ENCODE results near the gene LGR5. TPM values are rescaled to one million over a fixed set of nuclear protein-coding genes. Genes with fewer than 3 reads are reported as not detected.
"Not testable (repeated sequence)": the region's sequence is repeated elsewhere in the genome, so short reads cannot be mapped to it uniquely, and the experiment has no call there.

The LGR5 gene
- total RNA-seq, 1 donor from 2014 or later = 1.5 TPM

DNA sequence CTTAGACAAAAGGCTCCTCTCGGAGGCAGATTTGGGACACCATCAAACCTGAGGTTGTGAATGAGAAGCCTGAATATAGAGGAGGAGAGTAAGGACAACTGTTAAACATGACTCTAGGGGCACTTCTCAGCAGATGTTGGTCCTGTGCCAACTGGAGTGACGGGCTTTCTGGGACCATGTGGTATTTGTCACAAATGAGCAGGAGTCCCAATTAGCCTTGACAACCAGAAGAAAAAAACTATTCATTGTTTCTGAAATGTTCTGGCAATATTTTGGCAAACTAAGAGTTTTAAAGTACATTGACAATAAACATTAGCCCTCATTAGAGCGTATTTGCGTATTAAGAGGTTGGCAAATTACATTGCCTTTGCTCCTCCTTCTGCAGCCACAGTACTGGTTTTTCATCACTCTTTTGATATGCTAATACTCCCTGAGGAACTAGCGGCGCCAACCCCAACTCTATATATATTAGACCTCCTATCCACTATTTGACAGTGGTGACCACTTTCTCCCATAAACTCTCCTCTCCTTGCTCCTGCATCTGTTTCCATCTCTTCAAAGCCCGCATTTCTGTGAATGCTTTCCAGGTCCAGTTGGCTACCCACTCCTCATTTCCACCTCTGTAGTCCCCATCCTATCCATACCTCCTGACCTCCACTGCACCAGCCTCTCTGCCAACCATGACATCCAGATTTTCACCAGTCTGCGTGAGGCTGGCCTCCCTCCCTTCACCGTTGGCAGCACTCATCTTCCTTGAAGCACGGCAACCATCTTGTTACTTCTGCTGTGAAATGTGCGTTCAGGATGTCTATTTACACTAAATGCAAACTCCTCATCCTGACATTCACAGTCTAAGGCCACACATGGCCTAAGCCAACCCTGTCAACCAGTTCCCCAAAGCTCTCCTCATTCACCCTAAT is 123.3 kb downstream of the LGR5 start:
- Histone ChIP-seq H3K4me1 (no peaks in the 10 kb centered on the region), H3K36me3 (no peaks in the 10 kb centered on the region), H3K27ac (no peak overlapping the region), H3K27me3 (no peaks in the 10 kb centered on the region), H3K4me3 (no peak overlapping the region), H3K9me3 (no peaks in the 10 kb centered on the region)
- no peak for DNase-seq (ENCODE audit: low spot score in 2 of 2)
- intact Hi-C loops (cut with DNase I) = no loop called here
- TF ChIP-seq, protein P1, sequence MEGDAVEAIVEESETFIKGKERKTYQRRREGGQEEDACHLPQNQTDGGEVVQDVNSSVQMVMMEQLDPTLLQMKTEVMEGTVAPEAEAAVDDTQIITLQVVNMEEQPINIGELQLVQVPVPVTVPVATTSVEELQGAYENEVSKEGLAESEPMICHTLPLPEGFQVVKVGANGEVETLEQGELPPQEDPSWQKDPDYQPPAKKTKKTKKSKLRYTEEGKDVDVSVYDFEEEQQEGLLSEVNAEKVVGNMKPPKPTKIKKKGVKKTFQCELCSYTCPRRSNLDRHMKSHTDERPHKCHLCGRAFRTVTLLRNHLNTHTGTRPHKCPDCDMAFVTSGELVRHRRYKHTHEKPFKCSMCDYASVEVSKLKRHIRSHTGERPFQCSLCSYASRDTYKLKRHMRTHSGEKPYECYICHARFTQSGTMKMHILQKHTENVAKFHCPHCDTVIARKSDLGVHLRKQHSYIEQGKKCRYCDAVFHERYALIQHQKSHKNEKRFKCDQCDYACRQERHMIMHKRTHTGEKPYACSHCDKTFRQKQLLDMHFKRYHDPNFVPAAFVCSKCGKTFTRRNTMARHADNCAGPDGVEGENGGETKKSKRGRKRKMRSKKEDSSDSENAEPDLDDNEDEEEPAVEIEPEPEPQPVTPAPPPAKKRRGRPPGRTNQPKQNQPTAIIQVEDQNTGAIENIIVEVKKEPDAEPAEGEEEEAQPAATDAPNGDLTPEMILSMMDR (IDR thresholded peaks at IDR 0.05) = no peak

DNA sequence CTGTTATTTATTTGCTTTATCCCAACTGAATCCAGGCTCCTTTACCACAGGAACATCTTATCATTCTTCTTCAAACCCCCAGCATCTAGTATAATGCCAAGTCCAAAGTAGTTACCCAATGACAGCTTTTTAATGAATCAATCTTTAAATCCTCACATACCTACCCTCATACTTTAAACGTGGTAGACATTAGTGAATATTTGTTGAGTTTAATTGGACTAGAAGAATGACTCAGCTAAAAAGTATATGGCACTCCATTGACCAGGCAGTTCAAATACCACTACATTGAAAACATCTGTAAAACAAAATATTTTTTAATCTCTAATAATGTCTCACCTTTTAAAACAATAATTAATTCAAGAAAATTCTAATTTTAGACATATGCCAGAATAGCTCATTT is 125.9 kb downstream of the LGR5 start:
- Histone ChIP-seq H3K4me1 (no peaks in the 10 kb centered on the region), H3K27me3 (no peaks in the 10 kb centered on the region), H3K36me3 (no peaks in the 10 kb centered on the region), H3K4me3 (no peak overlapping the region), H3K9me3 (no peaks in the 10 kb centered on the region), H3K27ac (no peak overlapping the region)
- intact Hi-C loops (cut with DNase I) = no loop called here
- TF ChIP-seq, protein P1 (IDR thresholded peaks at IDR 0.05) = no peak
- no peak for DNase-seq (ENCODE audit: low spot score in 2 of 2)

DNA sequence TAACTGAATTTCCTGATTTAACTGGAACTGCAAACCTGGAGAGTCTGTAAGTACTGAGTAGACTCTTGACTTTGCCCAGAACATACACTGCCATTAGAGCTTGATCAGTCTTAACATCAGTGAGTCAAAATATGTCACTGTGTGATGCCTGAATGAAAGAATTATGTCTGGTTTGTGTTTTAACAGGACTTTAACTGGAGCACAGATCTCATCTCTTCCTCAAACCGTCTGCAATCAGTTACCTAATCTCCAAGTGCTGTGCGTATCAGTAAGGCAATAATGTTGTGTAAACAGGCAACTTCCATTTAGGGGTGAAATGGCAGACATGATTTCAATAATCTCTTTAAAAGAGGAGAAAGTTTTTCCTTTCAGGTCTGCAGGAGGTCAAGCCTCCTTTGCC is 127.1 kb downstream of the LGR5 start:
- no peak overlapping the region for H3K27ac ChIP-seq
- no peak overlapping the region for H3K4me3 ChIP-seq
- TF ChIP-seq, protein P1 (IDR thresholded peaks at IDR 0.05) = no peak
- no peaks in the 10 kb centered on the region for H3K36me3 ChIP-seq
- no peaks in the 10 kb centered on the region for H3K27me3 ChIP-seq
- intact Hi-C loops (cut with DNase I) = no loop called here
- no peaks in the 10 kb centered on the region for H3K9me3 ChIP-seq
- DNase-seq (ENCODE audit: low spot score in 2 of 2) = no peak
- H3K4me1 ChIP-seq = no peaks in the 10 kb centered on the region

DNA sequence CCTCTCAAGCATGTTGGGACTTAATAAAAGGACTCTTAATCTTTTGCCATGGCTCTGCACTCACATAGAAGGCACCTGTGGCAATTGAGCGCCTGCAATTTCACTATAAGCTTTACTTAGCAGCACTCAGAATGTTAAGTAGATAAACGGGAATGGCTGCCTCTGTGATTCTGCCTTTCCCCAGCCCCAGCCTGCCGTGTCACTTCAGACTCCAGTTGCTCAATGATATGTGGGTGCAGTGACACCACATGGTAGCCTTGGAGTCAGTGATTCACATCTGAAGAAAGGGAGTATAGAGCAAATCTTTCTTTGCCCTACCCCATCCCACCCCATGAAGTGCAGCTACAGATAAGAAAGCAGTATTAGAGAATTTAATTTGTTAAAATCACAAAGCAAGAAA is 127.9 kb downstream of the LGR5 start:
- H3K27me3 ChIP-seq = no peaks in the 10 kb centered on the region
- no peaks in the 10 kb centered on the region for H3K4me1 ChIP-seq
- no peak overlapping the region for H3K4me3 ChIP-seq
- no peak overlapping the region for H3K27ac ChIP-seq
- H3K9me3 ChIP-seq = no peaks in the 10 kb centered on the region
- no peaks in the 10 kb centered on the region for H3K36me3 ChIP-seq
- DNase-seq (ENCODE audit: low spot score in 2 of 2) = no peak
- TF ChIP-seq, protein P1 (IDR thresholded peaks at IDR 0.05) = no peak
- intact Hi-C loops (cut with DNase I) = no loop called here

DNA sequence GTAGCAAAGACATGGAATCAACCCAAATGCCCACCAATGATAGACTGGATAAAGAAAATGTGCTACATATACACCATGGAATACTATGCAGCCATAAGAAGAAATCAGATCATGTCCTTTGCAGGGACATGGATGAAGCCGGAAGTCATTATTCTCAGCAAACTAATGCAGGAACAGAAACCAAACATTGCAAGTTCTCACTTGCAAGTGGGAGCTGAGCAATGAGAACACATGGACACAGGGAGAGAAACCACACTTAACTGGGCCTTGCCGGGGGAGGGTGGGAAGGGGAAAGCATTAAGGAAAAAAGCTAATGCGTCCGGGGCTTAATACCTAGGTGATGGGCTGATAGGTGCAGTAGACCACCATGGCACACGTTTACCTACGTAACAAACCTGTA is 130.3 kb downstream of the LGR5 start:
- intact Hi-C loops (cut with DNase I); H3K4me3 ChIP-seq; H3K27ac ChIP-seq; H3K9me3 ChIP-seq; DNase-seq (ENCODE audit: low spot score in 2 of 2); H3K36me3 ChIP-seq; H3K4me1 ChIP-seq; H3K27me3 ChIP-seq: not testable (repeated sequence)

DNA sequence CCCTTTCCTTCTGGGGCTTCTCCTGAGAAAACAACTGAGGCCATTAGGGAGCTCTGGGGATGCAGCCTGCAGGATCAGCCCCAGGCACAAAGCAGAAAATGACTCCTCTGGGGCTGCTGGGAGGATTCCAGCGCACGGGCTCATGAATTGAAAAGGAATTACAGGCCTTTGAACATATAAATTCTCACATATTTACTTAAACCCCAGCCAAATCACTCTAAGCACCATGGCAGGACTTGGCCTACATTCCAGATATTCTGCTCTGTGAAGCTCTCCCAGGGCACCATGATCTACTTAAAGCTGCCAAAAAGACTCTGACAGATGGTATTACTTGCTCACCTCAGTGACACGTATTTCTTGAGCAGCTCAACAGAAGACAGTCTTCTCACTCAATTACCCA is 136.9 kb downstream of the LGR5 start:
- TF ChIP-seq, protein P1 (IDR thresholded peaks at IDR 0.05) = no peak
- H3K4me3 ChIP-seq = no peak overlapping the region

More for the DNA sequence above, 136.9 kb downstream of the LGR5 start:
- intact Hi-C loops (cut with DNase I) = no loop called here
- H3K9me3 ChIP-seq = no peaks in the 10 kb centered on the region
- DNase-seq (ENCODE audit: low spot score in 2 of 2) = no peak
- no peak overlapping the region for H3K27ac ChIP-seq
- no peaks in the 10 kb centered on the region for H3K4me1 ChIP-seq
- no peaks in the 10 kb centered on the region for H3K36me3 ChIP-seq
- H3K27me3 ChIP-seq = no peaks in the 10 kb centered on the region

All from ascending aorta (tissue), 2 donors.